IMR-90 (cell line): Measurements from ENCODE around the gene TEX36.

Experiments used
- POLR2A ChIP-seq: IDR thresholded peaks from 2 replicates; pipeline ENCODE4 v1.6.1; 2012; ENCODE audit warnings: mild to moderate bottlenecking, low read depth, low read length
- RAD21 ChIP-seq: IDR thresholded peaks from 2 replicates; pipeline ENCODE4 v1.6.1; 2012; ENCODE audit warnings: low read length, improper control_type of control experiment
- RFX5 ChIP-seq: IDR thresholded peaks from 2 replicates; pipeline ENCODE4 v1.8.0; 2012; ENCODE audit warnings: low read depth, mild to moderate bottlenecking, low read length, moderate library complexity
- TF ChIP-seq, protein P1 (sequence below): conservative IDR thresholded peaks from 2 replicates; pipeline ENCODE4 v1.5.1; 2012; ENCODE audit warnings: mild to moderate bottlenecking, low read depth, low read length, improper control_type of control experiment

DNA sequence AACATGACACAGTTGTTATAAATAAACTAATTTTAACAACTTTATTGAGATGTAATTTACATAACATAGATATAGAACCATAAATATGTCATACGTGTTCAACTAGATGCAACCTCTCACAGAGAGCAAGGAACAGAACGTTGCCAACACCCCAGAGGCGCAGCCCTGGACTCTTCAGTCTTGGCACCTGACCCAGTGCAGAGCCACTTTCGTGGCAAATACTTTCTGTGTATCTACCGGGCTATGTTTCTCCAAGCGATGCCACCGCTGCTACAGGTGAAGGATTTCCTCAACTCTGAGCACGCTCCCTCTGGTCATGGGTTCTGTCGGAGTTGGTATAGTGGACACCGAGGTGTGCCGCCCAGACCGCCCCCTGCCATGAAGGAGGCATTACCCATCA lies 57.4 kb downstream of the TEX36 start:
- TF ChIP-seq, protein P1, sequence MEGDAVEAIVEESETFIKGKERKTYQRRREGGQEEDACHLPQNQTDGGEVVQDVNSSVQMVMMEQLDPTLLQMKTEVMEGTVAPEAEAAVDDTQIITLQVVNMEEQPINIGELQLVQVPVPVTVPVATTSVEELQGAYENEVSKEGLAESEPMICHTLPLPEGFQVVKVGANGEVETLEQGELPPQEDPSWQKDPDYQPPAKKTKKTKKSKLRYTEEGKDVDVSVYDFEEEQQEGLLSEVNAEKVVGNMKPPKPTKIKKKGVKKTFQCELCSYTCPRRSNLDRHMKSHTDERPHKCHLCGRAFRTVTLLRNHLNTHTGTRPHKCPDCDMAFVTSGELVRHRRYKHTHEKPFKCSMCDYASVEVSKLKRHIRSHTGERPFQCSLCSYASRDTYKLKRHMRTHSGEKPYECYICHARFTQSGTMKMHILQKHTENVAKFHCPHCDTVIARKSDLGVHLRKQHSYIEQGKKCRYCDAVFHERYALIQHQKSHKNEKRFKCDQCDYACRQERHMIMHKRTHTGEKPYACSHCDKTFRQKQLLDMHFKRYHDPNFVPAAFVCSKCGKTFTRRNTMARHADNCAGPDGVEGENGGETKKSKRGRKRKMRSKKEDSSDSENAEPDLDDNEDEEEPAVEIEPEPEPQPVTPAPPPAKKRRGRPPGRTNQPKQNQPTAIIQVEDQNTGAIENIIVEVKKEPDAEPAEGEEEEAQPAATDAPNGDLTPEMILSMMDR = no peak
- no peak for TF ChIP-seq POLR2A
- TF ChIP-seq RFX5 = no peak
- no peak for TF ChIP-seq RAD21
